Measurements from ENCODE around the gene WDR86. TPM values are rescaled to one million over a fixed set of nuclear protein-coding genes. Genes with fewer than 3 reads are reported as not detected.

Gene WDR86
- total and polyA plus RNA-seq, 2 of the 4 experiments (the other 2 are of a cell fraction) = not detected

GRCh38 chr7:151431768-151432311 is 22.0 kb upstream of the WDR86 start:
- Histone ChIP-seq H3K14ac (replicated peaks; ENCODE audit: low read depth, low read length) (no peak overlapping the region), H2AK9ac (replicated peaks; ENCODE audit: low read depth, low read length, poor library complexity) (no peak overlapping the region), H3K56ac (ENCODE audit: extremely low read depth, insufficient read depth, low read length) (no peak overlapping the region), H2AFZ (replicated peaks; ENCODE audit: low read length, poor library complexity) (no peak overlapping the region), H3K9me3 (ENCODE audit: control insufficient read depth, insufficient read depth, low read length) (no peaks in the 10 kb centered on the region), H3K18ac (ENCODE audit: low read depth, low read length) (no peak overlapping the region), H3K9ac (ENCODE audit: low read depth, low read length) (no peak overlapping the region), H3K4me1 (ENCODE audit: control insufficient read depth, insufficient read depth, low read length) (peaks cover 30% of the 10 kb centered on the region), H2BK20ac (ENCODE audit: low read depth, low read length) (no peak overlapping the region), H2BK120ac (ENCODE audit: low read depth, low read length) (no peak overlapping the region), H3K4me2 (ENCODE audit: low read depth, low read length) (no peak overlapping the region), H3K36me3 (ENCODE audit: control insufficient read depth, insufficient read depth, low read length) (no peaks in the 10 kb centered on the region), H4K5ac (ENCODE audit: low read depth, low read length) (no peak overlapping the region), H2BK15ac (ENCODE audit: low read depth, low read length) (no peak overlapping the region), H3K27me3 (ENCODE audit: control insufficient read depth, insufficient read depth, low read length) (0 out of 2 replicates have a peak, but pooled peaks cover 2% of the 10 kb centered on the region), H3K4me3 (ENCODE audit: insufficient read depth, low read depth, low read length) (no peak overlapping the region), H3K27ac (ENCODE audit: insufficient read depth, low read length) (no peak overlapping the region), H4K20me1 (ENCODE audit: insufficient read depth, low read length) (no peaks in the 10 kb centered on the region), H3K79me1 (ENCODE audit: low read depth in 1 of 2, low read length in 2 of 2) (no peaks in the 10 kb centered on the region; a peak in 1 of 4 replicates), H3K9me1 (ENCODE audit: insufficient read depth, low read length) (peaks cover 10% of the 10 kb centered on the region), H3K4ac (ENCODE audit: low read depth, low read length) (no peak overlapping the region), H2AK5ac (ENCODE audit: low read depth, low read length) (no peak overlapping the region), H2BK5ac (ENCODE audit: low read depth, low read length, poor library complexity, severe bottlenecking) (no peak overlapping the region), H3K23ac (ENCODE audit: low read depth, low read length) (no peak overlapping the region), H4K91ac (ENCODE audit: insufficient read depth, low read depth, low read length) (no peak overlapping the region), H4K8ac (ENCODE audit: low read depth in 2 of 2, low read length in 2 of 2) (no peak overlapping the region)
- DNase-seq = no peak
- ChIA-PET POLR2A (ENCODE audit: unreplicated experiment) (no interaction called here), CTCF (no interaction called here)
- intact Hi-C loops (cut with micrococcal nuclease) (no loop called here), dilution Hi-C loops (cut with HindIII; ENCODE audit: low sequenced_read_pairs, unreplicated experiment) (no loop called here), in situ Hi-C loops (cut with MboI; ENCODE audit: low sequenced_read_pairs) (no loop called here)
- BruUV-seq (replicated peaks) = no TSS peak
- WGBS, 2 experiments (ENCODE audit: extremely low coverage in 2 of 2, insufficient read length in 1 of 2) = 96% methylated on average over 9 of the region's 25 CpGs; no CpG with 5 or more reads in 1 of the 2 experiments
- ATAC-seq (ENCODE audit: low read depth) = no peak
- no peak for TF ChIP-seq MXI1 (IDR thresholded peaks at IDR 0.05; ENCODE audit: borderline replicate concordance, low read depth, low read length)
- TF ChIP-seq BHLHE40 (IDR thresholded peaks at IDR 0.05; ENCODE audit: low read depth, low read length) = no peak
- TF ChIP-seq CTCF (conservative IDR thresholded peaks at IDR 0.05; ENCODE audit: low read depth, low read length) = no peak
- no peak for TF ChIP-seq RAD21 (IDR thresholded peaks at IDR 0.05; ENCODE audit: low read length)
- no peak for TF ChIP-seq SMC3 (IDR thresholded peaks at IDR 0.05; ENCODE audit: low read depth, low read length)
- no peak for TF ChIP-seq CEBPB (IDR thresholded peaks at IDR 0.05; ENCODE audit: low read depth, low read length)
- no peak for TF ChIP-seq USF2 (IDR thresholded peaks at IDR 0.05; ENCODE audit: low read depth, low read length)
- no peak for TF ChIP-seq MAFK (IDR thresholded peaks at IDR 0.05; ENCODE audit: low read depth, low read length)
- no peak for TF ChIP-seq NFE2L2 (IDR thresholded peaks at IDR 0.05; ENCODE audit: low read depth, low read length)
- TF ChIP-seq POLR2A (IDR thresholded peaks at IDR 0.05; ENCODE audit: low read depth, low read length) = no peak
- no peak for TF ChIP-seq MAZ (IDR thresholded peaks at IDR 0.05; ENCODE audit: borderline replicate concordance, low read depth, low read length)
- TF ChIP-seq RFX5 (IDR thresholded peaks at IDR 0.05; ENCODE audit: low read depth, low read length) = no peak
- no peak for TF ChIP-seq RCOR1 (IDR thresholded peaks at IDR 0.05; ENCODE audit: insufficient replicate concordance, low read length)
- TF ChIP-seq CHD1 (IDR thresholded peaks at IDR 0.05; ENCODE audit: low read depth, low read length) = no peak
- TF ChIP-seq ELK1 (IDR thresholded peaks at IDR 0.05; ENCODE audit: borderline replicate concordance, low read depth, low read length) = no peak
- TF ChIP-seq FOS (IDR thresholded peaks at IDR 0.05; ENCODE audit: low read depth, low read length) = no peak
